ENCODE data around the gene ANKS1B.

DNA sequence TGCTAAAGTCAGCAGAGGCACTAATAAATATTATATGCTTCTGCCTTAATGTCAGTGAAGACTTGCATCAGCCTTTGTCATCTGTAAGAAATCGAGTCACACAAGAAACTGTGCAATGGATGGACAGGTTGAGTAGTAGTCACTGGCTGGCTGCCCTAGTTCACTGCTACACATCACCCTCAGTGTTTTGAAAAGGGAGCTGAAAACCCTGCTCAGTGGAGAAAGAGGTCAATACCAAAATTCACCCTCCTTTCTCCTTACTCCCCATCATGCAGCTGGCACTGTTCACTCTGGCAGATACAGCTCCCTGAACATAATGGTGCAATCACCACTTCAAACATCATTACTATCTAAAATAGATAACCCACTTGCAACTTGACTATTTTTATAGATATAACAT, 6.6 kb downstream of the ANKS1B start:
- TF ChIP-seq POLR2A (IDR thresholded peaks at IDR 0.05; ENCODE audit: low read depth, low read length) (no peak), CEBPB (IDR thresholded peaks at IDR 0.05; ENCODE audit: low read depth, low read length) (no peak), RAD21 (IDR thresholded peaks at IDR 0.05; ENCODE audit: low read length) (no peak), RCOR1 (IDR thresholded peaks at IDR 0.05; ENCODE audit: insufficient replicate concordance, low read length) (no peak), MAFK (IDR thresholded peaks at IDR 0.05; ENCODE audit: low read depth, low read length) (no peak), MAZ (IDR thresholded peaks at IDR 0.05; ENCODE audit: borderline replicate concordance, low read depth, low read length) (no peak), RFX5 (IDR thresholded peaks at IDR 0.05; ENCODE audit: low read depth, low read length) (no peak), BHLHE40 (IDR thresholded peaks at IDR 0.05; ENCODE audit: low read depth, low read length) (no peak), SMC3 (IDR thresholded peaks at IDR 0.05; ENCODE audit: low read depth, low read length) (no peak), NFE2L2 (IDR thresholded peaks at IDR 0.05; ENCODE audit: low read depth, low read length) (no peak), MXI1 (IDR thresholded peaks at IDR 0.05; ENCODE audit: borderline replicate concordance, low read depth, low read length) (no peak)
- TF ChIP-seq, protein P1, sequence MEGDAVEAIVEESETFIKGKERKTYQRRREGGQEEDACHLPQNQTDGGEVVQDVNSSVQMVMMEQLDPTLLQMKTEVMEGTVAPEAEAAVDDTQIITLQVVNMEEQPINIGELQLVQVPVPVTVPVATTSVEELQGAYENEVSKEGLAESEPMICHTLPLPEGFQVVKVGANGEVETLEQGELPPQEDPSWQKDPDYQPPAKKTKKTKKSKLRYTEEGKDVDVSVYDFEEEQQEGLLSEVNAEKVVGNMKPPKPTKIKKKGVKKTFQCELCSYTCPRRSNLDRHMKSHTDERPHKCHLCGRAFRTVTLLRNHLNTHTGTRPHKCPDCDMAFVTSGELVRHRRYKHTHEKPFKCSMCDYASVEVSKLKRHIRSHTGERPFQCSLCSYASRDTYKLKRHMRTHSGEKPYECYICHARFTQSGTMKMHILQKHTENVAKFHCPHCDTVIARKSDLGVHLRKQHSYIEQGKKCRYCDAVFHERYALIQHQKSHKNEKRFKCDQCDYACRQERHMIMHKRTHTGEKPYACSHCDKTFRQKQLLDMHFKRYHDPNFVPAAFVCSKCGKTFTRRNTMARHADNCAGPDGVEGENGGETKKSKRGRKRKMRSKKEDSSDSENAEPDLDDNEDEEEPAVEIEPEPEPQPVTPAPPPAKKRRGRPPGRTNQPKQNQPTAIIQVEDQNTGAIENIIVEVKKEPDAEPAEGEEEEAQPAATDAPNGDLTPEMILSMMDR (conservative IDR thresholded peaks at IDR 0.05; ENCODE audit: low read depth, low read length) = no peak
- TF ChIP-seq, protein P2, sequence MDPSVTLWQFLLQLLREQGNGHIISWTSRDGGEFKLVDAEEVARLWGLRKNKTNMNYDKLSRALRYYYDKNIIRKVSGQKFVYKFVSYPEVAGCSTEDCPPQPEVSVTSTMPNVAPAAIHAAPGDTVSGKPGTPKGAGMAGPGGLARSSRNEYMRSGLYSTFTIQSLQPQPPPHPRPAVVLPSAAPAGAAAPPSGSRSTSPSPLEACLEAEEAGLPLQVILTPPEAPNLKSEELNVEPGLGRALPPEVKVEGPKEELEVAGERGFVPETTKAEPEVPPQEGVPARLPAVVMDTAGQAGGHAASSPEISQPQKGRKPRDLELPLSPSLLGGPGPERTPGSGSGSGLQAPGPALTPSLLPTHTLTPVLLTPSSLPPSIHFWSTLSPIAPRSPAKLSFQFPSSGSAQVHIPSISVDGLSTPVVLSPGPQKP (IDR thresholded peaks at IDR 0.05; ENCODE audit: borderline replicate concordance, low read depth, low read length) = no peak
- TF ChIP-seq, protein P3, sequence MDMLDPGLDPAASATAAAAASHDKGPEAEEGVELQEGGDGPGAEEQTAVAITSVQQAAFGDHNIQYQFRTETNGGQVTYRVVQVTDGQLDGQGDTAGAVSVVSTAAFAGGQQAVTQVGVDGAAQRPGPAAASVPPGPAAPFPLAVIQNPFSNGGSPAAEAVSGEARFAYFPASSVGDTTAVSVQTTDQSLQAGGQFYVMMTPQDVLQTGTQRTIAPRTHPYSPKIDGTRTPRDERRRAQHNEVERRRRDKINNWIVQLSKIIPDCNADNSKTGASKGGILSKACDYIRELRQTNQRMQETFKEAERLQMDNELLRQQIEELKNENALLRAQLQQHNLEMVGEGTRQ (IDR thresholded peaks at IDR 0.05; ENCODE audit: low read depth, low read length) = no peak

Measured in IMR-90 (cell line).